K562 (cell line): ENCODE data around the gene PCDH1. TPM values are rescaled to one million over a fixed set of nuclear protein-coding genes. Genes with fewer than 3 reads are reported as not detected.
A peak's percentile ranks its signal among the peaks of the same experiment; 100 is the strongest.

Experiments used
- ETV1 ChIP-seq: fragments of 450-650 bp; conservative IDR thresholded peaks from 2 replicates; pipeline ENCODE4 v1.6.1; 2016; ENCODE audit warnings: missing genetic modification characterization, control low read depth, low read depth, missing compliant biosample characterization
- HDAC8 ChIP-seq: fragments of 450-650 bp; IDR thresholded peaks from 2 replicates; pipeline ENCODE4 v1.6.1; 2016; ENCODE audit warnings: mild to moderate bottlenecking, missing genetic modification characterization, moderate library complexity, missing compliant biosample characterization
- KAT2B ChIP-seq: IDR thresholded peaks from one replicate; pipeline ENCODE4 v1.6.1; 2012; ENCODE audit warnings: low read depth, mild to moderate bottlenecking, control low read depth, inconsistent platforms, low read length, moderate library complexity
- KDM1A ChIP-seq, 2 experiments: fragments of 450-650 bp; IDR thresholded peaks; 2 replicates each; pipeline ENCODE4 v1.6.1; 2016; ENCODE audit warnings: mild to moderate bottlenecking in 2 of 2
- KLF10 ChIP-seq: fragments of 250-450 bp; sonication (Bioruptor Pico); IDR thresholded peaks from 2 replicates; pipeline ENCODE4 v1.6.1; 2021; ENCODE audit warnings: matching md5 sums
- RNF2 ChIP-seq: sonication (generic); IDR thresholded peaks from 2 replicates; pipeline ENCODE4 v1.6.1; 2016
- TAL1 ChIP-seq: fragments of 450-650 bp; IDR thresholded peaks from 2 replicates; pipeline ENCODE4 v1.6.1; 2016; ENCODE audit warnings: mild to moderate bottlenecking
- TCFL5 ChIP-seq: fragments of 250-450 bp; sonication (Bioruptor Pico); conservative IDR thresholded peaks from 2 replicates; pipeline ENCODE4 v1.6.1; 2021; ENCODE audit warnings: mild to moderate bottlenecking, moderate library complexity, matching md5 sums
- ZBTB1 ChIP-seq: sonication (generic); formaldehyde crosslinking; IDR thresholded peaks from 2 replicates; pipeline ENCODE4 v1.8.1; 2023; ENCODE audit warnings: missing genetic modification reagents, low read depth, mild to moderate bottlenecking, borderline replicate concordance
- ZNF121 ChIP-seq: sonication (generic); formaldehyde crosslinking; conservative IDR thresholded peaks from 2 replicates; pipeline ENCODE4 v1.8.0; 2022; ENCODE audit warnings: missing genetic modification reagents
- ZNF347 ChIP-seq: fragments of 450-650 bp; formaldehyde crosslinking; IDR thresholded peaks from 2 replicates; pipeline ENCODE4 v1.4.0; 2020; ENCODE audit warnings: low read depth, mild to moderate bottlenecking, moderate library complexity
- ZNF764 ChIP-seq: fragments of 250-450 bp; sonication (Bioruptor Pico); IDR thresholded peaks from 2 replicates; pipeline ENCODE4 v1.4.0; 2020; ENCODE audit warnings: low read depth, mild to moderate bottlenecking, moderate library complexity
- polyA plus RNA-seq, 8 experiments: library from polyadenylated mRNA; depleted of rRNA in 4 of 8; stranded (reverse) in 5 of 8; unstranded in 3 of 8; fragments of >200 nt; fragmentation: Nextera tagmentation in 2 of 8; fragmentation: Illumina TruSeq in 1 of 8; extraction: Ambion mirVana in 2 of 8; extraction: Trizol in 1 of 8; gene quantifications; 2 replicates each; pipeline versions ENCODE4 v1.2.1 to v1.2.3, GENCODE V29; 2011 to 2014; ENCODE audit warnings: inconsistent platforms in 1 of 8, missing spikeins in 1 of 8
- total RNA-seq, 7 experiments: library from RNA; depleted of rRNA in 6 of 7; stranded (reverse); fragments of >200 nt in 6 of 7; fragmentation: Illumina TruSeq in 2 of 7; extraction: Trizol in 2 of 7; gene quantifications; 2 replicates each; pipeline versions ENCODE4 v1.2.1 to v1.2.3, GENCODE V29; 2011 to 2021; ENCODE audit warnings: low replicate concordance in 1 of 7
- TF ChIP-seq, protein P1 (sequence below): sonication (generic); formaldehyde crosslinking; IDR thresholded peaks from 2 replicates; pipeline ENCODE4 v1.8.1; 2023; ENCODE audit warnings: mild to moderate bottlenecking, missing genetic modification reagents
- TF ChIP-seq, protein P2 (sequence below): IDR thresholded peaks from 2 replicates; pipeline ENCODE4 v1.6.1; 2011; ENCODE audit warnings: borderline replicate concordance, low read depth, mild to moderate bottlenecking, moderate library complexity, low read length; ENCODE audit not compliant: insufficient read depth, poor library complexity, severe bottlenecking
- TF ChIP-seq, protein P3 (sequence below): fragments of 450-650 bp; IDR thresholded peaks from 2 replicates; pipeline ENCODE4 v1.6.1; 2017; ENCODE audit warnings: antibody characterized with exemption, mild to moderate bottlenecking
- TF ChIP-seq, protein P4 (sequence below): fragments of 450-650 bp; IDR thresholded peaks from one replicate; pipeline ENCODE4 v1.6.1; 2018; ENCODE audit warnings: mild to moderate bottlenecking, moderate library complexity; ENCODE audit not compliant: partially characterized antibody

The PCDH1 gene
- total and polyA plus RNA-seq, 9 of the 15 experiments (the other 6 are each of a cell fraction or from before 2014, with no cell fraction given): 0.11 to 3.6 (median 1.9) TPM; not detected in 1

GRCh38 chr5:141923448-141924313 lies 45.5 kb upstream of the PCDH1 start, which contains the start of gene DELE1 (continued):
- TF ChIP-seq, protein P1, sequence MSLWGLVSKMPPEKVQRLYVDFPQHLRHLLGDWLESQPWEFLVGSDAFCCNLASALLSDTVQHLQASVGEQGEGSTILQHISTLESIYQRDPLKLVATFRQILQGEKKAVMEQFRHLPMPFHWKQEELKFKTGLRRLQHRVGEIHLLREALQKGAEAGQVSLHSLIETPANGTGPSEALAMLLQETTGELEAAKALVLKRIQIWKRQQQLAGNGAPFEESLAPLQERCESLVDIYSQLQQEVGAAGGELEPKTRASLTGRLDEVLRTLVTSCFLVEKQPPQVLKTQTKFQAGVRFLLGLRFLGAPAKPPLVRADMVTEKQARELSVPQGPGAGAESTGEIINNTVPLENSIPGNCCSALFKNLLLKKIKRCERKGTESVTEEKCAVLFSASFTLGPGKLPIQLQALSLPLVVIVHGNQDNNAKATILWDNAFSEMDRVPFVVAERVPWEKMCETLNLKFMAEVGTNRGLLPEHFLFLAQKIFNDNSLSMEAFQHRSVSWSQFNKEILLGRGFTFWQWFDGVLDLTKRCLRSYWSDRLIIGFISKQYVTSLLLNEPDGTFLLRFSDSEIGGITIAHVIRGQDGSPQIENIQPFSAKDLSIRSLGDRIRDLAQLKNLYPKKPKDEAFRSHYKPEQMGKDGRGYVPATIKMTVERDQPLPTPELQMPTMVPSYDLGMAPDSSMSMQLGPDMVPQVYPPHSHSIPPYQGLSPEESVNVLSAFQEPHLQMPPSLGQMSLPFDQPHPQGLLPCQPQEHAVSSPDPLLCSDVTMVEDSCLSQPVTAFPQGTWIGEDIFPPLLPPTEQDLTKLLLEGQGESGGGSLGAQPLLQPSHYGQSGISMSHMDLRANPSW (CRISPR knock-in tag): no peak
- no peak for TF ChIP-seq HDAC8
- TF ChIP-seq, protein P2, sequence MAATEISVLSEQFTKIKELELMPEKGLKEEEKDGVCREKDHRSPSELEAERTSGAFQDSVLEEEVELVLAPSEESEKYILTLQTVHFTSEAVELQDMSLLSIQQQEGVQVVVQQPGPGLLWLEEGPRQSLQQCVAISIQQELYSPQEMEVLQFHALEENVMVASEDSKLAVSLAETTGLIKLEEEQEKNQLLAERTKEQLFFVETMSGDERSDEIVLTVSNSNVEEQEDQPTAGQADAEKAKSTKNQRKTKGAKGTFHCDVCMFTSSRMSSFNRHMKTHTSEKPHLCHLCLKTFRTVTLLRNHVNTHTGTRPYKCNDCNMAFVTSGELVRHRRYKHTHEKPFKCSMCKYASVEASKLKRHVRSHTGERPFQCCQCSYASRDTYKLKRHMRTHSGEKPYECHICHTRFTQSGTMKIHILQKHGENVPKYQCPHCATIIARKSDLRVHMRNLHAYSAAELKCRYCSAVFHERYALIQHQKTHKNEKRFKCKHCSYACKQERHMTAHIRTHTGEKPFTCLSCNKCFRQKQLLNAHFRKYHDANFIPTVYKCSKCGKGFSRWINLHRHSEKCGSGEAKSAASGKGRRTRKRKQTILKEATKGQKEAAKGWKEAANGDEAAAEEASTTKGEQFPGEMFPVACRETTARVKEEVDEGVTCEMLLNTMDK: no peak
- peak; percentile 72 for TF ChIP-seq ETV1
- no peak for TF ChIP-seq TAL1
- no peak for TF ChIP-seq ZNF347 (CRISPR knock-in tag)
- TF ChIP-seq, protein P3, sequence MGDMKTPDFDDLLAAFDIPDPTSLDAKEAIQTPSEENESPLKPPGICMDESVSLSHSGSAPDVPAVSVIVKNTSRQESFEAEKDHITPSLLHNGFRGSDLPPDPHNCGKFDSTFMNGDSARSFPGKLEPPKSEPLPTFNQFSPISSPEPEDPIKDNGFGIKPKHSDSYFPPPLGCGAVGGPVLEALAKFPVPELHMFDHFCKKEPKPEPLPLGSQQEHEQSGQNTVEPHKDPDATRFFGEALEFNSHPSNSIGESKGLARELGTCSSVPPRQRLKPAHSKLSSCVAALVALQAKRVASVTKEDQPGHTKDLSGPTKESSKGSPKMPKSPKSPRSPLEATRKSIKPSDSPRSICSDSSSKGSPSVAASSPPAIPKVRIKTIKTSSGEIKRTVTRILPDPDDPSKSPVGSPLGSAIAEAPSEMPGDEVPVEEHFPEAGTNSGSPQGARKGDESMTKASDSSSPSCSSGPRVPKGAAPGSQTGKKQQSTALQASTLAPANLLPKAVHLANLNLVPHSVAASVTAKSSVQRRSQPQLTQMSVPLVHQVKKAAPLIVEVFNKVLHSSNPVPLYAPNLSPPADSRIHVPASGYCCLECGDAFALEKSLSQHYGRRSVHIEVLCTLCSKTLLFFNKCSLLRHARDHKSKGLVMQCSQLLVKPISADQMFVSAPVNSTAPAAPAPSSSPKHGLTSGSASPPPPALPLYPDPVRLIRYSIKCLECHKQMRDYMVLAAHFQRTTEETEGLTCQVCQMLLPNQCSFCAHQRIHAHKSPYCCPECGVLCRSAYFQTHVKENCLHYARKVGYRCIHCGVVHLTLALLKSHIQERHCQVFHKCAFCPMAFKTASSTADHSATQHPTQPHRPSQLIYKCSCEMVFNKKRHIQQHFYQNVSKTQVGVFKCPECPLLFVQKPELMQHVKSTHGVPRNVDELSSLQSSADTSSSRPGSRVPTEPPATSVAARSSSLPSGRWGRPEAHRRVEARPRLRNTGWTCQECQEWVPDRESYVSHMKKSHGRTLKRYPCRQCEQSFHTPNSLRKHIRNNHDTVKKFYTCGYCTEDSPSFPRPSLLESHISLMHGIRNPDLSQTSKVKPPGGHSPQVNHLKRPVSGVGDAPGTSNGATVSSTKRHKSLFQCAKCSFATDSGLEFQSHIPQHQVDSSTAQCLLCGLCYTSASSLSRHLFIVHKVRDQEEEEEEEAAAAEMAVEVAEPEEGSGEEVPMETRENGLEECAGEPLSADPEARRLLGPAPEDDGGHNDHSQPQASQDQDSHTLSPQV: peak; percentile 73
- no peak for TF ChIP-seq KAT2B
- TF ChIP-seq ZNF121 (CRISPR knock-in tag): no peak
- TF ChIP-seq RNF2: peak; percentile 22; the same call in 1 of the 2 replicates
- TF ChIP-seq KDM1A (IDR thresholded peaks at IDR 0.05): no peak
- TF ChIP-seq TCFL5 (CRISPR knock-in tag): no peak
- TF ChIP-seq ZNF764 (CRISPR knock-in tag): no peak
- TF ChIP-seq ZBTB1: peak; percentile 40; the same call in 1 of the 2 replicates
- TF ChIP-seq, protein P4, sequence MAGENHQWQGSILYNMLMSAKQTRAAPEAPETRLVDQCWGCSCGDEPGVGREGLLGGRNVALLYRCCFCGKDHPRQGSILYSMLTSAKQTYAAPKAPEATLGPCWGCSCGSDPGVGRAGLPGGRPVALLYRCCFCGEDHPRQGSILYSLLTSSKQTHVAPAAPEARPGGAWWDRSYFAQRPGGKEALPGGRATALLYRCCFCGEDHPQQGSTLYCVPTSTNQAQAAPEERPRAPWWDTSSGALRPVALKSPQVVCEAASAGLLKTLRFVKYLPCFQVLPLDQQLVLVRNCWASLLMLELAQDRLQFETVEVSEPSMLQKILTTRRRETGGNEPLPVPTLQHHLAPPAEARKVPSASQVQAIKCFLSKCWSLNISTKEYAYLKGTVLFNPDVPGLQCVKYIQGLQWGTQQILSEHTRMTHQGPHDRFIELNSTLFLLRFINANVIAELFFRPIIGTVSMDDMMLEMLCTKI: no peak
- TF ChIP-seq KLF10 (CRISPR knock-in tag): no peak
